Measurements from ENCODE around the gene DOK4.

The DOK4 gene

GRCh38 chr16:57485916-57486857 lies at the start of gene DOK4:
DOK4 (minus strand) TSS chr16:57486493; CDS start chr16:57479507, 6,986 bp downstream.
- DNase-seq = peak; percentile 91
- peak; percentile 96 for ATAC-seq

GRCh38 chr16:57535680-57536305 lies 49.5 kb upstream of the DOK4 start:
- peak; percentile 96 for DNase-seq
- ATAC-seq = peak; percentile 83

GRCh38 chr16:57534881-57535658 lies 48.8 kb upstream of the DOK4 start:
- ATAC-seq (no peak), DNase-seq (peak; percentile 22)

GRCh38 chr16:57534337-57534880 lies 48.1 kb upstream of the DOK4 start:
- DNase-seq = no peak
- no peak for ATAC-seq

- DNase-seq (peak; percentile 40), ATAC-seq (no peak)
Measured at GRCh38 chr16:57533431-57534336, 47.4 kb upstream of the DOK4 start.

- no peak for ATAC-seq
Measured at GRCh38 chr16:57532266-57532625, 46.0 kb upstream of the DOK4 start.

GRCh38 chr16:57531635-57532265 lies 45.5 kb upstream of the DOK4 start:
- DNase-seq (no peak), ATAC-seq (no peak)

More at GRCh38 chr16:57532266-57532625, 46.0 kb upstream of the DOK4 start:
- no peak for DNase-seq

- ATAC-seq (no peak), DNase-seq (no peak)
Measured at GRCh38 chr16:57531253-57531575, 44.9 kb upstream of the DOK4 start.

- DNase-seq (no peak), ATAC-seq (no peak)
Measured at GRCh38 chr16:57530522-57531252, 44.4 kb upstream of the DOK4 start.

- peak; percentile 91 for ATAC-seq
- DNase-seq = peak; percentile 75
Measured at GRCh38 chr16:57530104-57530521, 43.8 kb upstream of the DOK4 start.

- DNase-seq = no peak
- peak; percentile 10 for ATAC-seq
Measured at GRCh38 chr16:57529391-57530103, 43.3 kb upstream of the DOK4 start.

- DNase-seq = no peak
Measured at GRCh38 chr16:57528499-57529390, 42.5 kb upstream of the DOK4 start.

GRCh38 chr16:57527610-57528360 lies 41.5 kb upstream of the DOK4 start:
- ATAC-seq = no peak
- DNase-seq = no peak

More at GRCh38 chr16:57528499-57529390, 42.5 kb upstream of the DOK4 start:
- ATAC-seq = no peak

- ATAC-seq = no peak
- DNase-seq = no peak
Measured at GRCh38 chr16:57527027-57527426, 40.7 kb upstream of the DOK4 start.

GRCh38 chr16:57526498-57526897 lies 40.2 kb upstream of the DOK4 start:
- no peak for DNase-seq
- ATAC-seq = no peak

GRCh38 chr16:57525761-57526160 lies 39.5 kb upstream of the DOK4 start:
- ATAC-seq = no peak
- no peak for DNase-seq

- ATAC-seq (no peak), DNase-seq (no peak)
Measured at GRCh38 chr16:57522960-57523359, 36.7 kb upstream of the DOK4 start.
